SK-N-SH (cell line): ENCODE measurements around the gene EPO. TPM values are rescaled to one million over a fixed set of nuclear protein-coding genes. Genes with fewer than 3 reads are reported as not detected.

Experiments used
- CTCF ChIA-PET: fragments of 300-600, 350-600 bp; formaldehyde crosslinking; extraction: SDS; loops from one replicate; lab custom pipeline; 2021; lab: Yijun Ruan, JAX
- POLR2A ChIA-PET: fragments of 350-600 bp; sonication (Branson Sonifier 250); formaldehyde crosslinking; extraction: SDS; loops from one replicate; lab custom pipeline; 2020; ENCODE audit warnings: antibody characterized with exemption, inconsistent platforms; lab: Yijun Ruan, JAX
- DNase-seq: peaks from one replicate; pipeline ENCODE4 v3.0.0; 2012
- H2AFZ ChIP-seq: fragments of 200-600 bp; sonication (generic); 2 replicates; pipeline ENCODE4 v1.8.1; 2016; ENCODE audit warnings: antibody characterized with exemption, mild to moderate bottlenecking, low read depth
- H3F3A ChIP-seq: fragments of 200-600 bp; sonication (generic); replicated peaks from 2 replicates; pipeline ENCODE3; 2016; ENCODE audit warnings: antibody characterized with exemption, mild to moderate bottlenecking; ENCODE audit not compliant: insufficient read depth
- H3K27ac ChIP-seq, 2 experiments: fragments of 200-500 bp in 1 of 2; fragments of 200-600 bp in 1 of 2; sonication (Bioruptor generic) in 1 of 2; sonication (generic), shearing (Covaris generic) in 1 of 2; 2 replicates each; pipeline versions ENCODE4 v1.5.1 to v1.6.1; 2014 to 2016; ENCODE audit warnings: low read depth in 2 of 2, inconsistent platforms in 1 of 2, low read length in 1 of 2, mild to moderate bottlenecking in 1 of 2, mixed read lengths in 1 of 2
- H3K27me3 ChIP-seq: fragments of 200-600 bp; sonication (generic), shearing (Covaris generic); 2 replicates; pipeline ENCODE4 v1.6.1; 2016; ENCODE audit warnings: mixed run types; ENCODE audit not compliant: insufficient read depth
- H3K36me3 ChIP-seq, 2 experiments: fragments of 200-500 bp in 1 of 2; fragments of 200-600 bp in 1 of 2; sonication (Bioruptor generic) in 1 of 2; sonication (generic) in 1 of 2; replicated peaks in 1 of 2; 2 replicates each; pipeline versions ENCODE3 to v1.5.1; 2014 to 2016; ENCODE audit warnings: low read length in 1 of 2, mild to moderate bottlenecking in 1 of 2; ENCODE audit not compliant: insufficient read depth in 2 of 2, control insufficient read depth in 1 of 2
- H3K4me1 ChIP-seq, 2 experiments: fragments of 200-500 bp in 1 of 2; fragments of 200-600 bp in 1 of 2; sonication (Bioruptor generic) in 1 of 2; sonication (generic), shearing (Covaris generic) in 1 of 2; 2 replicates each; pipeline versions ENCODE4 v1.5.1 to v1.6.1; 2014 to 2016; ENCODE audit warnings: low read depth in 1 of 2, low read length in 1 of 2, mixed run types in 1 of 2; ENCODE audit not compliant: insufficient read depth in 2 of 2, control insufficient read depth in 1 of 2
- H3K4me2 ChIP-seq: fragments of 200-600 bp; sonication (generic), shearing (Covaris generic); 2 replicates; pipeline ENCODE4 v1.6.1; 2017; ENCODE audit warnings: mixed run types
- H3K4me3 ChIP-seq, 2 experiments: fragments of 200-500 bp in 1 of 2; fragments of 200-600 bp in 1 of 2; sonication (Bioruptor generic) in 1 of 2; sonication (generic), shearing (Covaris generic) in 1 of 2; 2 replicates each; pipeline versions ENCODE4 v1.5.1 to v1.8.1; 2014 to 2016; ENCODE audit warnings: low read depth in 2 of 2, inconsistent platforms in 1 of 2, low read length in 1 of 2, mild to moderate bottlenecking in 1 of 2, mixed read lengths in 1 of 2, moderate library complexity in 1 of 2
- H3K79me2 ChIP-seq: fragments of 200-600 bp; sonication (generic); 2 replicates; pipeline ENCODE4 v1.8.1; 2017; ENCODE audit warnings: mild to moderate bottlenecking; ENCODE audit not compliant: insufficient read depth
- H3K9ac ChIP-seq: fragments of 200-600 bp; sonication (generic); 2 replicates; pipeline ENCODE4 v1.6.1; 2017; ENCODE audit warnings: mixed run types
- H3K9me2 ChIP-seq: fragments of 200-600 bp; sonication (generic); 2 replicates; pipeline ENCODE4 v1.6.1; 2017; ENCODE audit warnings: mixed run types
- H3K9me3 ChIP-seq: fragments of 200-600 bp; sonication (generic); 2 replicates; pipeline ENCODE4 v1.6.1; 2017; ENCODE audit warnings: mixed run types, mild to moderate bottlenecking, moderate library complexity
- H4K20me1 ChIP-seq: fragments of 200-600 bp; sonication (generic); 2 replicates; pipeline ENCODE4 v1.6.1; 2017; ENCODE audit warnings: mild to moderate bottlenecking, mixed run types; ENCODE audit not compliant: insufficient read depth
- CHD2 ChIP-seq: fragments of 150-350 bp; IDR thresholded peaks from 2 replicates; pipeline ENCODE4 v1.6.1; 2018; ENCODE audit warnings: low read length; ENCODE audit not compliant: partially characterized antibody
- ELF1 ChIP-seq: IDR thresholded peaks from 2 replicates; pipeline ENCODE4 v1.4.0; 2012
- EP300 ChIP-seq, 2 experiments: IDR thresholded peaks; 2 replicates each; pipeline versions ENCODE4 v1.4.0 to v1.6.1; 2012; ENCODE audit warnings: borderline replicate concordance in 1 of 2, low read depth in 1 of 2, low read length in 1 of 2
- EZH2phosphoT487 ChIP-seq: fragments of 200-600 bp; sonication (generic); IDR thresholded peaks from 2 replicates; pipeline ENCODE4 v1.6.1; 2017; ENCODE audit warnings: low read depth, mixed run types, mild to moderate bottlenecking, antibody characterized with exemption, moderate library complexity, borderline replicate concordance
- FOSL2 ChIP-seq: IDR thresholded peaks from 2 replicates; pipeline ENCODE4 v1.4.0; 2012; ENCODE audit warnings: low read depth, mild to moderate bottlenecking, moderate library complexity, borderline replicate concordance
- FOXM1 ChIP-seq: IDR thresholded peaks from 2 replicates; pipeline ENCODE4 v1.4.0; 2012; ENCODE audit warnings: low read depth, mild to moderate bottlenecking
- GABPA ChIP-seq: IDR thresholded peaks from 2 replicates; pipeline ENCODE4 v1.4.0; 2012; ENCODE audit warnings: low read depth, mild to moderate bottlenecking
- IRF3 ChIP-seq: fragments of 150-350 bp; IDR thresholded peaks from 2 replicates; pipeline ENCODE4 v1.6.1; 2016; ENCODE audit warnings: mild to moderate bottlenecking, low read depth, low read length
- JUND ChIP-seq: IDR thresholded peaks from 2 replicates; pipeline ENCODE4 v1.4.0; 2012
- NFIC ChIP-seq: IDR thresholded peaks from 2 replicates; pipeline ENCODE4 v1.4.0; 2012; ENCODE audit warnings: borderline replicate concordance
- RAD21 ChIP-seq: IDR thresholded peaks from 2 replicates; pipeline ENCODE4 v1.6.1; 2012; ENCODE audit warnings: mild to moderate bottlenecking, low read length
- RFX5 ChIP-seq: IDR thresholded peaks from 2 replicates; pipeline ENCODE4 v1.6.1; 2012; ENCODE audit warnings: mild to moderate bottlenecking, improper control_type of control experiment, low read length
- SIN3A ChIP-seq: IDR thresholded peaks from 2 replicates; pipeline ENCODE4 v1.6.1; 2012; ENCODE audit warnings: low read depth, mild to moderate bottlenecking, low read length, moderate library complexity, borderline replicate concordance
- SMC3 ChIP-seq: IDR thresholded peaks from 2 replicates; pipeline ENCODE4 v1.6.1; 2012; ENCODE audit warnings: low read depth, low read length, improper control_type of control experiment
- TEAD4 ChIP-seq: IDR thresholded peaks from 2 replicates; pipeline ENCODE4 v1.4.0; 2012; ENCODE audit warnings: mild to moderate bottlenecking, borderline replicate concordance; ENCODE audit not compliant: insufficient read depth
- USF2 ChIP-seq: fragments of 150-350 bp; IDR thresholded peaks from 2 replicates; pipeline ENCODE4 v1.6.1; 2017; ENCODE audit warnings: antibody characterized with exemption, low read length, low read depth, borderline replicate concordance
- YY1 ChIP-seq: IDR thresholded peaks from 2 replicates; pipeline ENCODE4 v1.4.0; 2012; ENCODE audit warnings: low read depth, mild to moderate bottlenecking
- WGBS: methylation state at CpG from one replicate; pipeline ENCODE4 v1.1.6; 2017; ENCODE audit warnings: low lambda C conversion rate; 5-methylcytosine and 5-hydroxymethylcytosine counted together
- polyA plus RNA-seq, 3 experiments: library from polyadenylated mRNA; depleted of rRNA; stranded (reverse); fragments of >200 nt; gene quantifications; 2 replicates each; pipeline ENCODE4 v1.2.3, GENCODE V29; 2012
- TF ChIP-seq, protein P1 (sequence below): fragments of 200-600 bp; sonication (generic); IDR thresholded peaks from 2 replicates; pipeline ENCODE4 v1.6.1; 2017; ENCODE audit warnings: antibody characterized with exemption, mild to moderate bottlenecking, moderate library complexity
- TF ChIP-seq, protein P2 (sequence below): IDR thresholded peaks from 2 replicates; pipeline ENCODE4; 2012
- TF ChIP-seq, protein P3 (sequence below): IDR thresholded peaks from 2 replicates; pipeline ENCODE4 v1.4.0; 2012; ENCODE audit warnings: low read depth

Gene EPO
- polyA plus RNA-seq, 1 of the 3 experiments (the other 2 are of a cell fraction), result not detected

DNA sequence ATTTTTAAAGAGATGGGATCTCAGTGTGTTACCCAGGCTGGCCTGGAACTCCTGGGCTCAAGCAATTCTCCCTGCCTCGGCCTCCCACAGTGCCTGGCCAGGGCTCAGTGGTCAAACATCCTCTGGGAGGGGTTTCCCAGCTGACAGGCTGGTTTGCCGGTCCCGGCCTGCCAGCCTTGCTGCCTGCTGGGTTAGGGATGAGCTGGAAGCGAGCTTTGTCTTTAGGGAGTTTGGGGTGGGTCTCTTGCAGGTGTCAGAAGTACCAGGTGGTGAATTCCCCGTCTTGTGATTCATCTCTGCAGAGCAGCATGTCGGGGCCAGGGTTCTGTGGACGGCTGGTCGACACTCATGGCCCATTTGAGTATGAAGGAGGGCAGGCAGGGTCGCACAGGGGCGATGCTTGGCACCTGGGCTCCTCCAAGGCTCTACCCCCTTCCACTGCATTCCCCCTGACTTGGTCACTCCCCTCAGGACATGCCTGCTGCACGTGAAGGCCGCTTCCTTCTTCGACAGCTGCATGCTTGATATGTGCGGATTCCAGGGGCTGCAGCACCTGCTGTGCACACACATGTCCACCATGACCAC, 43.4 kb downstream of the EPO start:
- TF ChIP-seq, protein P1, sequence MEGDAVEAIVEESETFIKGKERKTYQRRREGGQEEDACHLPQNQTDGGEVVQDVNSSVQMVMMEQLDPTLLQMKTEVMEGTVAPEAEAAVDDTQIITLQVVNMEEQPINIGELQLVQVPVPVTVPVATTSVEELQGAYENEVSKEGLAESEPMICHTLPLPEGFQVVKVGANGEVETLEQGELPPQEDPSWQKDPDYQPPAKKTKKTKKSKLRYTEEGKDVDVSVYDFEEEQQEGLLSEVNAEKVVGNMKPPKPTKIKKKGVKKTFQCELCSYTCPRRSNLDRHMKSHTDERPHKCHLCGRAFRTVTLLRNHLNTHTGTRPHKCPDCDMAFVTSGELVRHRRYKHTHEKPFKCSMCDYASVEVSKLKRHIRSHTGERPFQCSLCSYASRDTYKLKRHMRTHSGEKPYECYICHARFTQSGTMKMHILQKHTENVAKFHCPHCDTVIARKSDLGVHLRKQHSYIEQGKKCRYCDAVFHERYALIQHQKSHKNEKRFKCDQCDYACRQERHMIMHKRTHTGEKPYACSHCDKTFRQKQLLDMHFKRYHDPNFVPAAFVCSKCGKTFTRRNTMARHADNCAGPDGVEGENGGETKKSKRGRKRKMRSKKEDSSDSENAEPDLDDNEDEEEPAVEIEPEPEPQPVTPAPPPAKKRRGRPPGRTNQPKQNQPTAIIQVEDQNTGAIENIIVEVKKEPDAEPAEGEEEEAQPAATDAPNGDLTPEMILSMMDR, result no peak
- TF ChIP-seq RFX5, result no peak
- no peak for TF ChIP-seq JUND
- no peak for TF ChIP-seq EZH2phosphoT487
- no peak for TF ChIP-seq RAD21
- TF ChIP-seq SMC3, result no peak
- TF ChIP-seq ELF1, result no peak
- TF ChIP-seq IRF3, result no peak
- no peak for TF ChIP-seq EP300 (IDR thresholded peaks at IDR 0.05; ENCODE audit: borderline replicate concordance in 1 of 2, low read depth in 1 of 2, low read length in 1 of 2)
- no peak for TF ChIP-seq TEAD4
- no peak for TF ChIP-seq NFIC
- TF ChIP-seq FOSL2, result no peak
- no peak for TF ChIP-seq SIN3A
- TF ChIP-seq, protein P2, sequence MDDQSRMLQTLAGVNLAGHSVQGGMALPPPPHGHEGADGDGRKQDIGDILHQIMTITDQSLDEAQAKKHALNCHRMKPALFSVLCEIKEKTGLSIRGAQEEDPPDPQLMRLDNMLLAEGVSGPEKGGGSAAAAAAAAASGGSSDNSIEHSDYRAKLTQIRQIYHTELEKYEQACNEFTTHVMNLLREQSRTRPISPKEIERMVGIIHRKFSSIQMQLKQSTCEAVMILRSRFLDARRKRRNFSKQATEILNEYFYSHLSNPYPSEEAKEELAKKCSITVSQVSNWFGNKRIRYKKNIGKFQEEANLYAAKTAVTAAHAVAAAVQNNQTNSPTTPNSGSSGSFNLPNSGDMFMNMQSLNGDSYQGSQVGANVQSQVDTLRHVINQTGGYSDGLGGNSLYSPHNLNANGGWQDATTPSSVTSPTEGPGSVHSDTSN, result no peak
- no peak for TF ChIP-seq FOXM1
- no peak for TF ChIP-seq GABPA
- TF ChIP-seq, protein P3, sequence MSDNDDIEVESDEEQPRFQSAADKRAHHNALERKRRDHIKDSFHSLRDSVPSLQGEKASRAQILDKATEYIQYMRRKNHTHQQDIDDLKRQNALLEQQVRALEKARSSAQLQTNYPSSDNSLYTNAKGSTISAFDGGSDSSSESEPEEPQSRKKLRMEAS, result no peak
- no peak for TF ChIP-seq YY1
- no peak for TF ChIP-seq CHD2
- no peak for TF ChIP-seq USF2
- Histone ChIP-seq H3K27me3 (peaks cover 62% of the 10 kb centered on the region), H3K9me2 (no peaks in the 10 kb centered on the region), H3K36me3 (no peaks in the 10 kb centered on the region), H3F3A (no peaks in the 10 kb centered on the region), H3K4me2 (no peak overlapping the region), H3K9me3 (no peaks in the 10 kb centered on the region), H2AFZ (no peak overlapping the region), H3K79me2 (no peaks in the 10 kb centered on the region), H4K20me1 (no peaks in the 10 kb centered on the region), H3K9ac (no peak overlapping the region), H3K4me1 (no peaks in the 10 kb centered on the region), H3K4me3 (no peak overlapping the region), H3K27ac (no peak overlapping the region)
- 44% methylated on average over 13 of the region's 14 CpGs for WGBS
- DNase-seq, result no peak
- POLR2A ChIA-PET, result interaction anchor here (0.6 kb wide), 1 partner anchor 24 kb away, joined by 4 read pairs; no protein-coding TSS in a partner anchor
- CTCF ChIA-PET, result interaction anchor here (1.2 to 2.1 kb wide), 3 partner anchors 20 to 38 kb away, joined by 3 to 7 read pairs (median 4); no protein-coding TSS in a partner anchor
